Breast epithelium (tissue), 3 donors: Measurements from ENCODE around the gene DXO.
"Not testable (repeated sequence)": the region's sequence is repeated elsewhere in the genome, so short reads cannot be mapped to it uniquely, and the experiment has no call there.

ENCODE experiments used
- CTCF ChIP-seq, 3 donors: fragments of 450-650 bp; IDR thresholded peaks; one replicate each; pipeline ENCODE4 v1.5.1; 2016 to 2017; ENCODE audit warnings: antibody characterized with exemption in 3 of 3, mild to moderate bottlenecking in 3 of 3, moderate library complexity in 3 of 3
- POLR2A ChIP-seq: fragments of 450-650 bp; IDR thresholded peaks from one replicate; pipeline ENCODE4 v1.6.1; 2016; ENCODE audit warnings: antibody characterized with exemption, mild to moderate bottlenecking, moderate library complexity
- POLR2AphosphoS5 ChIP-seq, 3 donors: sonication (generic); formaldehyde crosslinking; IDR thresholded peaks; one replicate each; pipeline ENCODE4 v1.6.1; 2017; ENCODE audit warnings: antibody characterized with exemption in 3 of 3

- not testable (repeated sequence) for TF ChIP-seq CTCF (IDR thresholded peaks at IDR 0.05); POLR2A; POLR2AphosphoS5 (IDR thresholded peaks at IDR 0.05)
Observed at GRCh38 chr6:31976065-31976464, 4.1 kb upstream of the DXO start.
